ENCODE results near the gene C3.
"Not testable (repeated sequence)": the region's sequence is repeated elsewhere in the genome, so short reads cannot be mapped to it uniquely, and the experiment has no call there.

C3 gene

DNA sequence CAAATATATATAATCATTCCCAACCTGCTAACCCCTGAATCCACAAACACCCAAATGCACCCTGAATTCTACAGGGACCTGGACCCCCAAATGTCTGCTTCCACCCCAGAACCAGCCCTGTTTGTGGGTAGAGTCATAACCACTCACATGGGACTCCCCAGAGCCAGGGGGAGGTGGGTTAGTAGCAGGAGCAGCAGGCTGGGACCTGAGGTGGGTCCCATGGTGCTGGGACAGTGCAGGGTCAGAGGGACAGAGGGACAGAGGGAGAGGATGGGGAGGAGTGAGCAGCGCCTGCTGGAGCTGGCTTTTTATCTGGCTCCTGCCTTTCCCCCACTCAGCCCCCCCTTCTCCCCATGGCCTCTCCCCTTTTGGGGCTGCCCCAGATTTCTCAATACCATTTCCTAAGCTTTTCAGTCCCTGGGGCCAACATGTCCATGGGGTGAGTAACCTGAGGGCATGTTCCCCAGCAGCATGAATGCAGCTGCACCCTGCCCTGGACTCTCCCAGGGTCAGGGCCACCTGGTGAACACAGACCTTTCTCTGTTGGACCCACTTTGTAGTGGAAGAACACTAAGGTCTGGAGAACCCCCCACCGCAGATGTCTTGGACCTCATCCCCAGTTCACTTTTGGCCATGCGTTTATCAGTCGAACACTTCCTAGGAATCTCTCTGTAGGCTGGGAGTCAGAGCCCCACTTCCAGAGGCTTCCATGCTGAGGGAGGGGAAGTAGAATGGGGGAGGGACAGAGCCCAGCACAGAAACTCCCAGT, at the start of gene C3:
C3 (minus strand) TSS at position 282 of the 769 bp plus-strand sequence; CDS start at position 221, 61 bp downstream.
- DNase-seq = peak in 3 of 10 donors; percentile 24 to 81 (median 65)

DNA sequence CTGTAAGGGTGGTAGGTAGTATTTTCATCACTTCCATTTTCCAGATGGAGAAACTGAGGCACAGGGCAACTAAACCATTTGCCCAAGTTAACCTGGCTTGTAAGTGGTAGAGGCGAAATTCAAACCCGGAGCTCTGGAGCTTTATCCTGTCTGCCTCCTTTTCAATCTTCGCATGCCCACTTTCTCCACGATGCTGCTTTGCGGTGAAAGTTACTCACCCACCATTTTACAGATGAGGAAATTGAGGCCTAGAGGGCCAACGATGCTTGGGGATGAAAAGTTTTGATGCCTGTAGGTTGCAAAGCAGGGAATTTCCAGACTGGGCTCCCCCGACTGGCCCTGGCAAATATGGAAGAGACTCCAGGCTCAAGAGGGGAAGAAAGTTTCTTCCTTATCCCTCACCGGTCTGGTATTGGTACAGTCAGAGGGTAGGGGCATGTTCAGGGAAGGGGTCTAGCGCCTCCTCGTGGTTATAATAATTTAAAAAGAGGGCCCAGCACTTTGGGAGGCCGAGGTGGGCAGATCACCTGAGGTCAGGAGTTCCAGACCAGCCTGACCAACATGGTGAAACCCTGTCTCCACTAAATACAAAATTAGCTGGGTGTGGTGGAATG, 48.7 kb upstream of the C3 start:
- DNase-seq = peak in 2 of 10 donors; percentile 4 to 9
- intact Hi-C loops (cut with DNase I) = no loop called here

More for the DNA sequence above, at the start of gene C3:
- intact Hi-C loops (cut with DNase I) = no loop called here

DNA sequence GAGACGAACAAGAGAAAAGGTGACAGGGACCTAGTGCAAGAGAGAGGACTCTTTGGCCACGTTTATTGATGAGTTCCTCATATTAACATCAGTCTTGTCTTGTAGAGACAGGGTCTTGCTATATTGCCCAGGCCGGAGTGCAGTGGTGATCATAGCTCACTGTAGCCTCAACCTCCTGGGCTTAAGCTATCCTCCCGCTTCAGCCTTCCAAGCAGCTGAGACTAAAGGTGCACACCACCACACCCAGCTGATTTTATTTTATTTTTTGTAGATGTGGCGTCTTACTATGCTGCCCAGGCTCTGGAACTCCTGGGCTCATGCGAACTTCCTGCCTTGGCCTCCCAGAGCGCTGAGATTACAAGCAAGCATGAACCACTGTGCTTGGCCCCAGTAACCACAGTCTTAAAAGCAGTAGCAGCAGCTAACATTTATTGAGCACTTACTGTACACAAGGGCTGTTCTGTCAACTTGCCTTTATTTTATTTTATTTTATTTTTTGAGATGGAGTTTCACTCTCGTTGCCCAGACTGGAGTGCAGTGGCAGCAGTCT, 47.9 kb upstream of the C3 start:
- intact Hi-C loops (cut with DNase I) = no loop called here
- peak in 2 of 10 donors; percentile 19 to 31 for DNase-seq

DNA sequence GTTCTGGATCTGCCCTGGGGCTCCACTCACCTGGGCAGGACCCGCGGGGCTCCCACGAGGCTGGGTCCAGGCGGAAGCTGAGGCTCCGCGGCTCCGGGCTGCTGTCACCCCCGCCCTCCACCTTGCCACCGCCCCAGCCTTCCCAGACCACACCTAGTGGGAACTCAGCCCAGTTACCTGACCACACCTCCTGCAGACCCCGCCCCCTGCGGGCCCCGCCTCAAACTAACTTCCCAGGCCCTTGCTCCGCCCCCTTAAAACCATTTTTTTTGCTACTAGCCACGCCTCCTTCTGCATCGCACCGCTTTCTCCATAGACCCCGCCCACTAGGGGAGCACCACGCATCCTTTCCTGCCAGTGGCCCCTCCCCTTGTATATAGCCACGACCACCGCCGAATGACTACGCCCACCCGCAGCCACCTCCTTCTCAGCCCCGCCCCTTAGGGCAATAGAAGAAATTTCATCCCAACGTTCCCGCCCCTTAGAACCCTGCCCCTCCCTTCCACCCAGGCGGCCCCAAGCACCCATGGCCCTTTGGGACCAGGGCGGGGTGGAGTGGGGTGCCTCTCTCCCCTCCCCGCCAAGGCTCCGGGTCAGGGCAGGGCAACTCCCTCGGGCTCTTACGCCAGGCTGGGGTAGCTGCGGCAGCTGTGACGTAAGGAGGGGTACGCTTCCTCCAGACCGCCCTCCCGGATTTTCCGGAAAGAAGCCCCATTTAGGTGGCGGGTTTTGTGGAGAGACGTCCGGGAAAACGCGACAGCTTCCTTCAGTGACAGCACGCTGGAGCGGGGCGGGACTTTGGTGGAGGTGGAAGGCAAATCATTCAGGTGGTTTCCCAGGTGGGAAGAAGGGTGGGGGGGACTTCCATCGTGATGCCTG, 47.1 kb upstream of the C3 start, which contains the start of gene SH2D3A:
SH2D3A (minus strand) TSS at position 79 of the 879 bp plus-strand sequence. CDS start 3,687 bp downstream, outside the sequence.
- intact Hi-C loops (cut with DNase I) = no loop called here
- DNase-seq = peak in 3 of 10 donors; percentile 8 to 75 (median 66)

DNA sequence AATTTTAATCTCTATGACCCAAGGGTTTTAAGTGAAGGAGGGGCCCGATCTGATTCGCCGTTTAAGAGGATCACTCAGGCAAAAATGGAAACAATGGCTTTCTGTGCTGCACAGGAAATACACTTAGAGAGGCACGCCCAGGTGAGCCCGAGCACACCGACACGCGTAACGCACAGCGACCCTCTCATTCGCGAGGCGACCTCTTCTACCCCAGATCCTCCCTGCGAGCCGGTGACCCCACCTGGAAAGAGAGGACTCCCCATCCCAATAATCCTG, 46.6 kb upstream of the C3 start:
- peak in 1 of 10 donors; percentile 49 for DNase-seq
- intact Hi-C loops (cut with DNase I) = no loop called here

DNA sequence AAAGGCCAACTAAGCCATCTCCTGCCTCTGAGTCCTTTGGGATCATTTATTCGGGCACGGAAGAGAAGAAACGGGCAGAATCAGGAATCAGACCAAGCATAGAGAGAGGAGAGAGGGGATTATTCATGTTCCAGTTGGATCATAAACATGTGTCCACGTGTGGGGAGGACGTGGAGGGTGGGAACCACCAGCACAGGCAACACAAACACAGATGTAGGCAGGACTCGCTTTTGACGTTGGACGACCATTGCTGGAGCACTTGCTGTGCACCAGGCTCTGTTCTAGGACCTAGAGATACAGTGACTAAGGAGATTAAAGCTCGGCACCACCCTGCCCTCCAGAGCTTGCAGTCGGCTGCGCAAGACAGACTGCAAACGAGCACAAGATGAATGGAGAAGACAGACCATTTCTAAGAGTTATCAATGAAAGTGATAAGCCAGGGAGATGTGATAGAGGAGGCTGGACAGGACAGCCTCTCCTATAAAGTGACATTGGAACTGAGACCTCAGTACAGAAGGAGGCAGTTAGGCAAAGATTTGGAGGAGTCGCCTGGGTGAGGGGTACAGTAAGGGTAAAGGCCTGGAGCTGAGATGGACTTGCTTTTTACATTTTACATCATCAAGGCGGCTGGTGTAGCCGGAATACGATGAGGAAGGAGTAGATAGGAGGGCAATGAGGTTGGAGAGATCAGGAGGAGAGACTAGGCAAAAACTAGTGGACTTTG, 46.1 kb upstream of the C3 start:
- intact Hi-C loops (cut with DNase I) = no loop called here
- peak in 2 of 10 donors; percentile 9 to 25 for DNase-seq

DNA sequence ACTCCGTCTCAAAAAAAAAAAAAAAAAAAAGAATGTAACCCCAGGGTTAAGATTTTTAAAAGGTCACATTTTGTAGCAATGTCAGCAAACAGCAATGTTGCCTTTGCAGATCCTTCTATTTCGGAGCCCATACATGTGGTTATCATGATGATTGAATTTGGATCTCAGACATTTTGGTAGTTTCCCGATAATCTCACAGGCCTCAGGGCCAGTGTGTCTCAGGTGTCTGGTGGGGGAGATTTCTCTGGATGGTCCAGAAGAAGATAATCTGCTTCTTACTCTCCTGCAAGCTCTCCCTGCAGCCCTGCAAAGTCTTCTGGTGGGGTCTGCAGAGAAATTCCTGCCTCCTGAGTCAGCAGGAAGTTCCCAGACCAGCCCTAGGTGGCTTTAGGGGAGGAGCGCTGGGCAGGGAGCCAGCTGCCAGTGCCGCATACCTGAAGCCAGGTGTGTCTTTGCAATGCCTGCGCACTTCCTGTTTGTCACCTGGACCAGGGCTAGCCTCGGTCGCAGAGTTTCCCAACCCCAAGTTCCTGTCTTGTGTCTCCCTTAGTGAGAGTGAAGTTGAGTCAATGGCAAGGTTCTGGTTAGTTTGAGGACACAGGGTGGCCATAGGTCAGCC, 45.4 kb upstream of the C3 start:
- DNase-seq = peak in 2 of 10 donors; percentile 59 to 70
- intact Hi-C loops (cut with DNase I) = no loop called here

DNA sequence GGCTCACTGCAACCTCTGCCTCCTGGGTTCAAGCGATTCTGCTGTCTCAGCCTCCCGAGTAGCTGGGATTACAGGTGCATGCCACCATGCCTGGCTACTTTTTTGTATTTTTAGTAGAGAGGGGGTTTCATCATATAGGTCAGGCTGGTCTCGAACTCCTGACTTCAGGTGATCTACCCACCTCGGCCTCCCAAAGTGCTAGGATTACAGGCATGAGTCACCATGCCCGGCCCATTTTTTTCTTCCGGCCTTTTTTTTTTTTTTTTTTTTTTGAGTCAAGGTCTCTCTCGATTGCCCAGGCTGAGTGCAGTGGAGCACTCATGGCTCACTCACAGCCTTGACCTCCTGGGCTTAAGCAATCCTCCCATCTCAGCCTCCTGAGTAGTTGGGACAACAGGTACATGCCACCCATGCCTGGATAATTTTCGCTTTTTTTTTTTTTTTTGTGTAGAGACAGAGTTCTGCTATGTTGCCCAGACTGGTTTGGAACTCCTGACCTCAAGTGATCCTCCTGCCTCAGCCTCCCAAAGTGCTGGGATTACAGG, 41.9 kb upstream of the C3 start:
- intact Hi-C loops (cut with DNase I) = not testable (repeated sequence)
- DNase-seq = peak in 2 of 10 donors; percentile 17 to 52

DNA sequence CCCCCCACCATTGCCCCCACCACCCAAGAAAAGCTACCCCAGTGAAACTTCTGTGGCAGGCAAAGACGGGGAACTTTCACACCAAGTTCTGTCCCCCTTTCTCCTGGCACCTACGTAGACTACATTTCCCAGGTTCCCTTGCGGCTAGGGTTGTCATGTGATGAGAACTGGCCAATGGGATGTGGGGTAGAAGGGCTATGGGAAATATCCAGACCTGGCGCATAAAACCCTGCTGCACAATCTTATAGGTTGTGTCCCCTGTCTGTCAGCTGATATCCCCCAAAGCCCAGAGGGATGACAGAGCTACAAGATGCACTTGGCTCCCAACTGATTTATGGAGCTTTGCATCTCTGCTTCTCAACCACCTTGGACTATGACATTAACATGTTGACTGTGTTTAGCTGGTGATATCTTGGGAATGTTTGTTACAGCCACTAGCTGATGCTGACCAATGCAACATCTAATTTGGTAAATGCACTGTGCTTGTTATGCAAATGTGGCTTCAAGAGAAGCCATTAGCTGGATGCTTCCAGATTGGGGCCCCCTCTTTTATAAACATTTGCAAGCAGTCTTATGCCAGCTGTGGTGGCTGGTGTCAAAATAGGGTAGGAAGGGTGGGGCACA, 40.7 kb upstream of the C3 start:
- peak in 2 of 10 donors; percentile 6 to 41 for DNase-seq
- intact Hi-C loops (cut with DNase I) = no loop called here

DNA sequence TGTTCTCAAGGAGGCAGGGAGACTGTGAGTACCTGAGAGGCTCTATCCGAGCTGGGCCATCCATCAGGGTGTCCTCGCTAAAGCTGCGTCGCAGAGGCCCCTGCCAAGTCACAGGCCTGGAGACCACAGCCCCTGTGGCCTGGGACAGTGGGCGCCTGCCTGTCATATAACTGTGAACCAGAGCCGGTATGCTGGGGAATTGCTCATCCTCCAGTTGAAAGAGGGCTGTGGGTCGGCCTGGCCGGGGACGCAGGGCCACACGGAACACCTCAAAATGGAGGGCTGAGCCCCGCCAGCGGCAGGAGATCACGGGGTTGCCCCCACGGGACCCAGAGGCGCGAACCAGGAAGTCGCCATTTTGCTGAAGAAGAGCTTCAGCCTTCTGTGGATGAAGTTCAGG, 40.2 kb upstream of the C3 start:
- intact Hi-C loops (cut with DNase I) = no loop called here
- peak in 2 of 10 donors; percentile 34 to 78 for DNase-seq

DNA sequence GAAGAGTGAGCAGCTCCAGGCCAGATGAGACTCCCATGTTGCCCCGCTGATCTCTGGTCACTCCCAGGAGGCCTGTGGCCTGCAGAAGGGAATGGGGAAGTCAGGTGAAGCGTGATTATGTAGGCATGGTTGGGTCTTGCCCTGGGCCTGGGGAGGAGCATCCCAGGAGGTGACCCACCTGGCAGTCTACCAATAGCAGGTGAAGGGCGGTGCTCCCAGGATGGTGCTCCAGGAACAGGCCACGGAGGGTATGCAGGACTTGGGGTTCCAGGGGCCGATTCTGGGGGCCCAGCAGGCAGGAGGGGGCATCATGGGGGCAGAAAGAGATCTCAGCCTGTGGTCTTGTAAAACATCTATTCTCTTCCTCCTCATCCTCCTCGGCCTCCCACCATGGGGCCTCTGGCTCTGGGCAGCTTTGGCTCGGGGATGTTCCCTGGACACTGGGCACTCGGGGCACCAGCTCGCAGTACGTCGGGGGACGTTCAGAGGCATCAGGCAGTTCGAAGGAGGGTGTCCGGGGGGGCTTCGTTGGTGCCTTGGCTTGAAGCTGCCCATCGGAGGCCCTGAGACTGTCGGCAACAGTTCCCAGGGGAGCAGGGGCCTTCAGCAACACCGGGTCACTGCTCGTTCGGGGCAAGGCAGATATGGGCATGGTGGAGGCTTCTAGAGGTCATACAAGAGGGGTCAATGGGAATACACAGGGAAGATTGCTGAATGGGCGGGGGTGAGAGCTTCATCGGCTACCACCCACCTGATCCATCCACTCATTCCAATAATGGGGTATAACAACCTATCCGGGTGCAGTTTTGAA, 34.4 kb upstream of the C3 start:
- intact Hi-C loops (cut with DNase I) = no loop called here
- DNase-seq = peak in 2 of 10 donors; percentile 24 to 57

DNA sequence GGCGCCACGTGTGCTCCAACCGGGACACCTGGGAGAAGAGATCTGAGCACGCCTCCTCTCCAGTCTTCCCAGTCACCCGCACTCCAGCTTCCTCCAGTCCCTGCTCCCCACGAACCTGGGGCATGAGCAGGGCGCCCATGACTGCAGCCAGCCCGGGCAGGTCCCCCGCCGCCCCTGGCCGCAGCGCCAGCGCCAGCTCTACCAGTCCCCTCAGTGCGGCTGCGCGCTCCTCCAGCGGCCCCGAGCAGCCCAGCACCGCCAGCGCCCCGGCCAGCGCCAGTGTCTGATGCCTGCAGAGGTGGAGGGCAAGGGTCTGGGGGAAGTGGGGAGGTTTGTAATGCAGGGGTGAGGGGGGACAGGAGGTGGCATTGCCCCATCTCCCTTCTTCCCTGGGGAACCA, 33.7 kb upstream of the C3 start:
- peak in 2 of 10 donors; percentile 57 to 71 for DNase-seq
- intact Hi-C loops (cut with DNase I) = no loop called here

DNA sequence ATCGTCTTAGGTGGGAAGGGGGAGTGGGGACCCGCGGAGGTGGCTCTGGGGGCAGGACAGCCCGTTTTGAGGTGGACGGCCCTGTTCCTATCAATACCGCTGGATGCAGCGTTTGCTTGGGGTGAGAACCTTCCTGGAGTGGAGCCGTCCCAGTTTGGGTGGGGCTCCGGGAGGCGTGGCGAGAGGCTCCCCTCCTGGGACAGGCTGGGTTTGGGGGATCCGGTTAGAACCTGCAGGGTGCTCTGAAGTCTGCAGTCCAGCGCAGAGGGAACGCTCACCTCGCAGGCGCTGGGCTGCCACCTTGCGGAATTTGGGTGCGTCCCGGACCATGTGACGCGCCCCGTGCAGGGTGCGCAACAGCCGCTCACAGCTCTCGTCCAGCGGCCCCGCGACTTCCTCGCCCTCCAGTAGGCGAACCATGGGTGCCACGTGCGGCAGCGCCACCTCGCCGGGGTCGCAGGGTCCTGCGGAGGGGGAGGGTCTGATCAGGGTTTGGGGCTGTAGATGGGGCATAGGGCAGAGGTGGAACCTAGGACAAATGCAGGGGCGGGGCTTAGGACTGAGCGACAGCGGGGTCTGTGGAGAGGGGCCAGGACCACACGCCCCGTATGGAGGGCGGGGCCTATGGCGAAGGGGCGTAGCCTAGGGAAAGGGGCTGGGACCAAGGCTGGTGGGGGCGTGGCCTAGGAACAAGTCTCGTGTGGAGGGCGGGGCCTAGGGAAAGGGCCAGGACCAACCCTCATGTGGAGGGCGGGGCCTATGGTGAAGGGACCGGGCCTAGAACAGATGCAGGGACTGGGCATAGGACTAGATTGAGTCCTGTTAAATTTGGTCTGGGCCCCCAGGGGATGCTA, 33.0 kb upstream of the C3 start:
- DNase-seq = peak in 3 of 10 donors; percentile 21 to 81 (median 80)
- intact Hi-C loops (cut with DNase I) = no loop called here

DNA sequence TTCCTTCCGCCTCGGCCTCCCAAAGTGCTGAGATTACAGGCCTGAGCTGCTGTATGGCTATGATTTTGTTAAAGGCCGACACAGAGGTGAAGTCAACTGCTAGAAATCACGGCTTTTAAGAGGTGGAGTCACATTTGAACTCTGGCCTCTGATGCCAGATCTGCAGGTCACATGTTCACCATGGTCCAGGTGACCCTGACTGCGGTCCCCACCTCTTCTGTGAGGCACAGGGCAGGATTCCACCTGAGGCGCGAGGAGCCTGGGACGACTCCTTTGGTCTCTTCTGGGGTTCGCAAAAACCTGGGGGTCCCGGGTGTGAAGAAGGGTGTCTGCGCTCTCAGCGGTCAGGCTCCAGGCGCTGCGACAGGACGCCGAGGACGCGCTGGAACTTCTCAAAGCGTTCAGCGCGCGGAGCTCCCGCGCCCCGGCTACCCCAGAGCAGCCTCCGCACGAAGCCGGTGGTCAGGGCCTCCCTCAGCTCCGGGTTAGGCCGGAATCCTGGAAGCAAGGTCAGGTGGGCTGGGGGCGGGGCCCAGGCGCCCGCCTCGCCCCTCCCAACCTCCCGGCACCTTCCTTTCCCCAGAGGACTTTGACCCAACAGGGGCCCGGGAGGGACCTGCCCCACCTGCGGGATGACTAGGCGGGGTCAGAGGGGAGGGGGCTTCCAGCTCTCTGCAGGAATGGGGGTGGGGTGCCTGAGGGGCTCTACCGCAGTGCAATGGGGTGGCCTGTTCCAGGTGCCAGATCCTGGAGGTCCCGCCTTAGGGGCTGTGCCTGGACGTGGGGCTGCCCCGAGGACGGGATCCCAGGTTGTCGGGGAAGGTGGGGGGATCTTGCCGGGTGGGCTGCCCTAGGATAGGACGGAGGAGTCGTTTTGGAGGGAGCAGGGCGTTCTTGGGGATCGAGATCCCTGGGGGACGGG, 32.1 kb upstream of the C3 start:
- intact Hi-C loops (cut with DNase I) = no loop called here
- DNase-seq = peak in 2 of 10 donors; percentile 74 to 81

DNA sequence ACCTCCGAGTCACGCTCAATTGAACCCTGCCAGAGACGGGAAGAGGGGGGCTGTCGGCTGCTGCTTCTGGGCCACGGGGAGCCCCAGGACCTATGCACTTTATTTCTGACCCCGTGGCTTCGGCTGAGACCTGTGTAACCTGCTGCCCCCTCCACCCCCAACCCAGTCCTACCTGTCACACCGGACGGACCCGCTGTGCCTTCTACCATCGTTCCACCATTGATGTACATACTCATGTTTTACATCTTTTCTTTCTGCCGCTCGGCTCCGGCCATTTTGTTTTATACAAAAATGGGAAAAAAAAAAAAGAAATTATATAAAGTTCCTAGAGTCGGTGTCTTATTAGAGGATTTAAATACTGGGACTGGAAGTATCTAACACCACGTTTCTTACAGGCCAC, 30.7 kb upstream of the C3 start:
- peak in 2 of 10 donors; percentile 34 to 55 for DNase-seq
- intact Hi-C loops (cut with DNase I) = no loop called here

DNA sequence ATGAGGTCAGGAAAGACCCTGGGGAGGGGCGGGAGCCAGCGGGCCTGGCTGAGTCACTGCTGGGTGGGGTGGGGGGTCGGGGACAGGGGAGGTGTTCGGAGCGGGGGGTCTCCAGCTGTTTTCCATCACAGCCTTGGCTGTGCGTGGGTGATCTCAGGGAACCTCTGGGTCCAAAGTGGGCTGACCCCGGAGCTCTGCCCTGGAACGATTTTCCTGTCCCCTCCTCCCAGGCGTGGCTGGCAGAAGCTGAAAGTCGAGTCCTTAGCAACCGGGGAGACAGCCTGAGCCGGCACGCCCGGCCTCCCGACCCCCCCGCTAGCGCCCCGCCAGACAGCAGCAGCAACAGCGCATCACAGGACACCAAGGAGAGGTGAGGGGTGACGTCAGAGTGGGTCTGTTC, 29.6 kb upstream of the C3 start:
- intact Hi-C loops (cut with DNase I) = no loop called here
- DNase-seq = no peak

Data from posterior cingulate gyrus (tissue), 11 donors.